Measurements from ENCODE around the gene ATP8B3.

DNA sequence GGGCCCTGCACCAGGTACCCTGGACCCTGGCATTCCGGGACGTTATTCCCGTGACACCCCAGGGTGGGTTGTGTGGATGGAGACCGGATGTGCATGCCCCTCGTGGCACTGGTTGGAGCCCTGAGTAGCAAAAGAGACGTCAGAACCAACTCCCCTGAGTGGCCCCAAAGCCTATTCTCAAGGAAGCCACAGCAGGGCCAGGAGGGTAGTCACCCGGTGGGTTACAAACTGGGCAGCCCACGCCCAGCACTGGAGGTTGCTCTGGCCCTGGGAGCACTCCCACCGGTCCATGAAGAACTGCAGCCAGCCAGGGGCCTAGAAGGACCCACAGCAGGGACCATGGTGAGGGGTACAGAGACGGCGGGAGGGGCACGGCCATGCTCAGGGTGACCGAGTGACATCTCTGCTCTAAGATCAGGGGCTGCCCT lies 43.8 kb upstream of the ATP8B3 start:
- TF ChIP-seq GATA3 (IDR thresholded peaks at IDR 0.05; ENCODE audit: low read depth, low read length) (no peak), GATA2 (IDR thresholded peaks at IDR 0.05; ENCODE audit: low read depth, low read length) (no peak)

Data from SH-SY5Y (cell line).